Measurements from ENCODE around the gene CDC42EP1. TPM values are rescaled to one million over a fixed set of nuclear protein-coding genes. Genes with fewer than 3 reads are reported as not detected.

Gene CDC42EP1
- polyA plus RNA-seq, 3 donors, result 32.3 to 36.9 (median 36.7) TPM

DNA sequence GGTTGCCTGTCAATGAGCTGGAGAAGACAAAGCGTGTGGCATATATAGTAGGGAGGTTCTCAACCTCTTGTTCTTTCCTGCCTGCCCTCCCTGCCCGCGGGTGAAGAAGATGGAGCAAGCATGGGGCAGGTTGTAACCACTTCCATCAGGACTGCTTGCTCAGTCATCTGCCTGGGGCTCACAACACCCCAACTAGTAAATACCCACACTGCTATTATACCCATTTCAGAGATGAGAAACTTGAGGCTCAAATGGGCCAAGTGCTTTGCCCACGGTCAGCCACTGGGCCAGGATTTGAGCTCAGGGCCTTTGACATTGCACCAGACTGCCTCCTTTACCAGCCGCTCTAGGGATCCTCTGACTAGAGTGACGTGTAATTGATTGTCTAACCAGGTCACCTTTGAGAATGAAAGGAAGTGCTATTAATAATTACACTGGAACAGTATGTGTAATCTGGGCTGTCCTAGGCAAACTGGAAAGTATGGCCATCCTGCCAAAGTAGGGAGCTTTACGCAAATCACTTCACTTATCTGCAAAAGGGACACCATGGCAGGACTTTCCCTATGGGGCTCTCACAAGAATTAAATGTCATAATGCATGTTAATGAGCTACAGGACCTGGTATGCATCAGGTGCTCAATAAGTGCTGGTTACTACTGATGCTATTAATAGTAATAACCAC is 2.8 kb upstream of the CDC42EP1 start:
- DNase-seq (ENCODE audit: low read depth in 3 of 3, low spot score in 2 of 3), result no peak

DNA sequence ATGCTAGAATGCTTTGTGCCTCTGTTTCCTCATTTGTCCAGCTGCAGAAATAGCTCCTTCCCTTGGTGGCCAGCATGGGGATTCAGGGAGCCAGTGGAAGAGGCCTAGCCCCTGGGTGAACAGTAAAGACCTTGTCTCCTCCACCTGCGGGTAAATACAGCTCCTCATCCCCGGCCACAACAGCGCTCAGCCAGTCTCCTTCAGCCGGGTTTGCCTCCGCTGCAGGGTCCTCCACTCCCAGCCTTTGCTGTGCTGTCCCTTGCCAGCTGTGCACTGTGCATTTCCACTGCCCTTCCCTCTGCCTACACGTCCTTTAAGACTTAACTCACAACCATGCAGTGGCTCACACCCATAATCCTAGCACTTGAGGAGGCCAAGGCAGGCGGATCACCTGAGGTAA is 1.5 kb upstream of the CDC42EP1 start:
- DNase-seq (ENCODE audit: low read depth in 3 of 3, low spot score in 2 of 3), result no peak

- no peak for DNase-seq (ENCODE audit: low read depth in 3 of 3, low spot score in 2 of 3)
These were observed 769 bp upstream of the CDC42EP1 start for GRCh38 chr22:37559521-37559900.

GRCh38 chr22:37560608-37561211 is 430 bp downstream of the CDC42EP1 start:
- no peak for DNase-seq (ENCODE audit: low read depth in 3 of 3, low spot score in 2 of 3)

DNA sequence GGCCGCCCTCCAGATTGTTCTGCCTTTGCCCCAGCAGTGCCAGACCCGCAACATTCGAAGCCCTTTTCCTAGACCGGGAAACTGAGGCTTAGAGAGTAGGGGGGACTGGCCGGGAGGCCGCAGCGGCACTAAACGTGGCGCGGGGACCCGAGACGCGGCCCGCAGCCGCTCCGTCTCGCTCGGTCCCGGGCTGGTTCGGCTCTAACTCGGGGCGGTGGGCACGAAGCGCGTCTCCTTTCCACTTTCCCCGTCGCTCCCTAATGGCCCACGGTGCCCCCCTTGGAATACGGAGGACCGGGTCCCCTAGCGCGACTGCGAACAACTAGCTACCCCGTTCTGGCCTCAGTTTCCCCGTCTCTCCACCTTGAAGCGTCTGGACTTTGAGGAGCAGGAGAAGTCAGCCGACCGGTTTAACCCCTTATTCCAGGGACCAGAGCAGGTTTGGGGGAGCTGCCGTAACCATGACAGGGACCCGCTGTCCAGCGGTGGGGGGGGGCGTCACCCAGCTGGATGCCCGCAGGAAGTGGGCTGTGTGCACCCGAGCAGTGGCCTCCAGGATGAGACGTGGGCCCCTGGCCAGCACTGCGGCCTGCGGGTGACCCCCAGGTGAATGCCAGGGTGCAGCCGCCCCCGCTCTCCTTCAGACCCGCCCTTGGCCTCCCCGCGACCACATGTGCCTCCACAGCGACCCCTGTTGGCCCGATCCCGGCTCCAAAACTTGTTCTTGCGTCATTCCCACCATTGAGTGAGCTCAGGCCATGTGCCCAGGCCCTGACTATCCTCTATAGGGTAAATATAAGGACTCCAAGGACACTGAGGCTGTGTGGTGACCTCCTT is 1.1 kb downstream of the CDC42EP1 start:
- peak in 2 of 3 donors; percentile 83 to 90 for DNase-seq (ENCODE audit: low read depth in 3 of 3, low spot score in 2 of 3)

DNA sequence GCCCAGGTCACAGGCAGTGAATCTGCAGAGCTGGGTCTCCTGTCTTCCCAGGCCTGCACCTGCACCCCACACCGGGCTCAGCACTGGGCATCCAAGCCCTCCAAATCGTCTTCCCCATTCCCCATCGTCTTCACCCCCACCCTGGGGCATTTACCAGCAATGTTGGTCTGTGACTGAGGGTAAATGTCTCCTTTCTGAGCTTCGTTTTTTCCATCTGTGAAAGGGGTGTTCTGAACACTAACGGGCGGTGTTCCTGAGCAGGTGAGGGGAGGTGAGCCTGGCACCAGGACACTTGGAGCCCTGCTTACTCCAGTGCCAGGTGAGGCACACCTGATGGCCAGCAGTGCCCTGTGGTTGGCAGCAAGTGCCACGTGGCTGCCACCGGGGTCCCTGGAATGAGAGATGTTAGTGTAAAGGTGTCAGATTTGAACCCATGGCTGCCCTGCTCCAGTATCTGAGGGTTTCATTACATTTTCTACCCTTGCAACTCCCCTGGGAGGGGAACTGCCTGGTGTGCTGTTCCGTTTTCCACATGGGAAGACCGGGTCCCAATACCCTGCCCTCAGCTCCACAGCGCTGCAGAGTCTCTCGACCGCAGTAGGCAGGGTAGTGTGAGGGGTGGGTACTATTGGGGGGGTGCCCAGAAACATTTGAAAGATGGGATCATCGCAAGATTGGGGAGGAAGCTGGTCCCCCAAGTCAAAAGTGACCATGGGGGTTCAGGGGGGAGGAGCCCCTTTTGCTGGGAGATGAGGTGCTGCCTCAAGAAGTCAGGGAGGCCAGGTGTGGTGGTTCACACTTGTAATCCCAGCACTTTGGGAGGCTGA is 2.0 kb downstream of the CDC42EP1 start:
- DNase-seq (ENCODE audit: low read depth in 3 of 3, low spot score in 2 of 3), result no peak

GRCh38 chr22:37563153-37564081 is 3.1 kb downstream of the CDC42EP1 start:
- no peak for DNase-seq (ENCODE audit: low read depth in 3 of 3, low spot score in 2 of 3)

GRCh38 chr22:37564111-37564711 is 3.9 kb downstream of the CDC42EP1 start:
- no peak for DNase-seq (ENCODE audit: low read depth in 3 of 3, low spot score in 2 of 3)

DNA sequence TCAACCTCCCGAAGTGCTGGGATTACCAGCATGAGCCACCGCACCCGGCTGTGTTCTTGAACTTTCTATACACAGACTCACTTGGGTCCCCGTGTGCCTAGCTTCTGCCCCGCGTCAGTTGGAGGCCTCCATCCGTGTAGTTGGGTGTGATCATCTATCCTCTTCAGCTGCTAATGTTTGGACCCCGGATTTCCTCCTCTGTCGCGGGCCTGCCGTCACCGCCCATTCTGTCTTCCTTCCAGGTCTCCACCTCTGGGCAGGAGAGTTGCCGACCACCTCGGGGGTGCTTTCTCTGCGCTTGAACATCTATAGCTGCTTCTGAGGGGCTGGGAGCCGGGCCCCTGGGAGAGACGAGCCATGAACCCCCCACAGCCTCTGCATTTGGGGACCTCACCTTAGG is 5.5 kb downstream of the CDC42EP1 start:
- no peak for DNase-seq (ENCODE audit: low read depth in 3 of 3, low spot score in 2 of 3)

DNA sequence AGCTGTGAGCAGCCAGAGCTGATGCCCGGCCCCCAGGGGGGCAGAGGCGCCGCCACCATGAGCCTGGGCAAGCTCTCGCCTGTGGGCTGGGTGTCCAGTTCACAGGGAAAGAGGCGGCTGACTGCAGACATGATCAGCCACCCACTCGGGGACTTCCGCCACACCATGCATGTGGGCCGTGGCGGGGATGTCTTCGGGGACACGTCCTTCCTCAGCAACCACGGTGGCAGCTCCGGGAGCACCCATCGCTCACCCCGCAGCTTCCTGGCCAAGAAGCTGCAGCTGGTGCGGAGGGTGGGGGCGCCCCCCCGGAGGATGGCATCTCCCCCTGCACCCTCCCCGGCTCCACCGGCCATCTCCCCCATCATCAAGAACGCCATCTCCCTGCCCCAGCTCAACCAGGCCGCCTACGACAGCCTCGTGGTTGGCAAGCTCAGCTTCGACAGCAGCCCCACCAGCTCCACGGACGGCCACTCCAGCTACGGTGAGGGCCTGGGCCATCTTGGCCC is 6.1 kb downstream of the CDC42EP1 start:
- DNase-seq (ENCODE audit: low read depth in 3 of 3, low spot score in 2 of 3), result no peak

DNA sequence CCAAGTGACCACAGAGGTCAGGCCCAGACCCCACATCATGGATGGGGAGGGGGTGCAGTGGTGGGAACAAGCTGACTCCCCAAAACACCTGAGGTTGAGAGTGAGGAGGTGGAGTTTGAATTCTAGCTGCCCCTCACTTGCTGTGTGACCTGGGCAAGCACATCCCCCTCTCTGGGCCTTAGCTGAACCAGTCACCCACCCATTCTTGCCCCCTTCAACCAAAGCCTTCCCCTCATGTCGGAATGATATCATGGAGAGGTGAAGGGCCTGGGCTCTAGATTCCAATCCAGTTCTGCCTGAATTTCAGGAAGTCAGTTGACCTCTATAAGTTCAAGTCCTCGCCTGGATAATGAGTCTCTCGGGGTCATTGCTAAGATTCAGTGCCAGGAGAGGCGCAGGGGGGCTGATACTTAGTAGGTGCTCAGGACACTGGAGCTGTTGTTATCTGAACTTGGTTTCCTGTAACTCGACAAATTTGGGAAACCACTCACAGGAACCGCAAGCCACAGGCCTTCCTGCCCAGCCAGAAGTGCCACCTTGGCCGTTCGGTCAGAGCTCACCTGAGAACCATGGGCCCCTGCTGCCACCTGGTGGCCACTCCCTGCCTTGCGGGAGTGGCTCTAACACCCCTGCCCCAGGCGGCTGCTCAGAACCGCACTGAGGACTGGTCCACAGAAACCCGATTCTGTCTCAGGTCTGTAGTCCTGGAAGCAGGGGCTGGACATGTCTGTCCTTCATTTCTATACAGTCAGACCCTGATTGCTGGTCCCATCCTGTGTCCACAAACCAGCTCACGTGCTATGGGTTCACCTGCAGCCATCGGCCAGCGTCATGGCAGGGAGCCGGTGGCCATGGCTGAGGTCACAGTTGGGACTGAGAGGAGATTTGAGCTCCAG is 6.9 kb downstream of the CDC42EP1 start:
- no peak for DNase-seq (ENCODE audit: low read depth in 3 of 3, low spot score in 2 of 3)

DNA sequence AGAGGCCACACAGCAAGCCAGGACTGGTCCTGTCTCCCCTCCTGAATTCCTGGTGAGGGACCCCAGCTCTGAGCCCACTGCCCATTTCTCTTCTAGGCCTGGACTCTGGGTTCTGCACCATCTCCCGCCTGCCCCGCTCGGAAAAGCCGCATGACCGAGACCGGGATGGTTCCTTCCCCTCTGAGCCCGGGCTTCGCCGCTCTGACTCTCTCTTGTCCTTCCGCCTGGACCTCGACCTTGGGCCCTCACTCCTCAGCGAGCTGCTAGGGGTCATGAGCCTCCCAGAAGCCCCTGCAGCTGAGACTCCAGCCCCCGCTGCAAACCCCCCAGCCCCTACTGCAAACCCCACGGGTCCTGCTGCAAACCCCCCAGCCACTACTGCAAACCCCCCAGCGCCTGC is 7.7 kb downstream of the CDC42EP1 start:
- DNase-seq (ENCODE audit: low read depth in 3 of 3, low spot score in 2 of 3), result no peak

- DNase-seq (ENCODE audit: low read depth in 3 of 3, low spot score in 2 of 3), result no peak
These were observed 8.2 kb downstream of the CDC42EP1 start for GRCh38 chr22:37568448-37569008.

DNA sequence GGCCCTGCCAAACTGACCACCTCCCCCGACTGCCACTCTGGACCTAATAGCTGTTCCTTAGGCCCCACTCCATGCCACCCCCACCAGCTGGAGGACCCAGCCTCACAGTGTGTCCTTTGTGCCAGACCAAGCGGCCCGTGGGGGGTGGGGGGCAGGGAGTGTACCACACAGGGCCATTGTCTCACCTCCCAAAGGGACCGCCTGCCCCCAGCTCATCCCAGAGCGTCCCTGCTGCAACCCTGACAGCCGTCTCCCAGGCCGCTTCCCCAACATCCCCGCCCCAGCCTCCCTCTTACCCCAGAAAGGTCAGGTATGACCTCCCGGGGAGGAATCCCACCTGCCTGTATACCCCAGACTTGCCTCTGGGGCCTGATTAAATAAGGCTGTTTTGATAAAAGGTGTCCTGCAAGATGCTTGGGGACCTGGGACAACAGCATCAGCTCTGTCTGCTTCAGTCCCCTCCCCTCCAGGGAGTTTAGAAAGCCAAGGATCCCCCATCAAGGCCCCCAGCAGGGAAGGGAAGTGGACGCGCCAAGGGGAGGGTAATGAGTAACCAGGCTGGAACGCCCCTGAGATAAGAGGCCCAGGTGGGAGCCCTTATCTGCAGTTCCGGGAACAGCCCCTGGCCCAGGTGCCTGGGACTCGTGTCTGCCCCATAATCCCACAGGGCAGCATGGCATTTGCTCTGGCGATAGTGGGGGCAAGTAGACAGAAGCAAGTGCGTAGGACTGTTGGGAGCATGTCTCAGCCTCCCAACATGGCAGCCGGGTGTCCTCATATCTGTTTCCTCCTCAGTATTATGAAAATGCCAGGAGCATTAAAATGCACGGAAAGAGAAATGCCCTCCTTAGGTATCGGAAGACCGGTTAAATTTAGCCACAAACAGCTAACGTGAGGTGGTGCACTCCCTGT is 9.0 kb downstream of the CDC42EP1 start:
- no peak for DNase-seq (ENCODE audit: low read depth in 3 of 3, low spot score in 2 of 3)

GRCh38 chr22:37569921-37570660 is 9.8 kb downstream of the CDC42EP1 start:
- no peak for DNase-seq (ENCODE audit: low read depth in 3 of 3, low spot score in 2 of 3)

GRCh38 chr22:37570661-37570976 is 10.3 kb downstream of the CDC42EP1 start:
- no peak for DNase-seq (ENCODE audit: low read depth in 3 of 3, low spot score in 2 of 3)
